ENCODE results near the gene EEPD1. TPM values are rescaled to one million over a fixed set of nuclear protein-coding genes. Genes with fewer than 3 reads are reported as not detected.

The EEPD1 gene
- total and polyA plus RNA-seq, 8 donors = 7.1 to 60.5 (median 10.0) TPM

DNA sequence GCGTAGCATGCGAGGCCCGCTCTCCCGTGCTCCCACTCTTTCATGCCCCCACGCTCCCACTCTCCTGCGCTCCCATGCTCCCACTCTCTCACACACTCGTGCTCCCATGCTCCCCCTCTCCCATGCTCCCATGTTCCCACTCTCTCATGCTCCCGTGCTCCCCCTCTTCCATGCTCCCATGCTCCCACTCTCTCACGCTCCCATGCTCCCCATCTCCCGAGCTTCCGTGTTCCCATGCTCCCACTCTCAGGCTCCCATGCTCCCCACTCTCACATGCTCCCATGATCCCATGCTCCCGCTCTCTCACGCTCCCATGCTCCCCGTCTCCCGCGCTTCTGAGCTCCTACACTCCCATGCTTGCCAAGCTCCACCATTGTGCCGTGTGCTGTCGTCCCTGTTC lies 152.2 kb downstream of the EEPD1 start:
- no peak for TF ChIP-seq CTCF (IDR thresholded peaks at IDR 0.05)

DNA sequence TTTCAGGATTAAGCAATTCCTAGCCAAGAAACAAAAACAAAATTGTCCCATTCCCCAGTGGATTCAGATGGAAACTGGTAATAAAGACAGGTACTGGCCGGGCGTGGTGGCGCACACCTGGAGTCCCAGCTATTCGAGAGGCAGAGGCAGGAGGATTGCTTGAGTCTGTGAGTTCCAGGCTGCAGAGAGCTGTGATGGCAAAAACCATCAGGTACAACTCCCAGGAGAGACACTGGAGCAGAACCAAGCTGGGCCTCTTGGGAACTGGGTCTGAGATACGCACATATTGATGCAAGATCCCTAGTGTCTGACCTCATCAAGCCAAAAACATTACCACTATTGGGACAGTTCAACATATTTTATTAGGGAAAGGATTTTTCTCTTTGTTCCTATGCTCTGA lies 152.6 kb downstream of the EEPD1 start:
- ATAC-seq = no peak
- intact Hi-C loops (cut with DNase I) = no loop called here
- Histone ChIP-seq H3K4me3 (no peak overlapping the region), H3K27me3 (no peaks in the 10 kb centered on the region), H3K4me1 (peaks cover 14 to 18% (median 17%) of the 10 kb centered on the region in 3 donors), H3K27ac (no peak overlapping the region), H3K9me3 (no peaks in the 10 kb centered on the region), H3K36me3 (no peaks in the 10 kb centered on the region)
- TF ChIP-seq CTCF (IDR thresholded peaks at IDR 0.05) = no peak
- FAIRE-seq = no peak
- no peak for DNase-seq
- 98% methylated on average over 5 of the region's 5 CpGs for WGBS, 2 donors

More for the DNA sequence above, 152.2 kb downstream of the EEPD1 start:
- 95 to 99% methylated on average over 18 of the region's 18 CpGs for WGBS, 2 donors
- Histone ChIP-seq H3K27me3 (no peaks in the 10 kb centered on the region), H3K4me1 (peaks cover 14 to 18% (median 17%) of the 10 kb centered on the region in 3 donors), H3K9me3 (no peaks in the 10 kb centered on the region), H3K36me3 (no peaks in the 10 kb centered on the region), H3K4me3 (no peak overlapping the region), H3K27ac (no peak overlapping the region)
- intact Hi-C loops (cut with DNase I) = no loop called here
- ATAC-seq = no peak
- DNase-seq = peak in 1 of 6 donors; percentile 7
- no peak for FAIRE-seq

GRCh38 chr7:36306222-36306621 lies 153.2 kb downstream of the EEPD1 start:
- Histone ChIP-seq H3K9me3 (no peaks in the 10 kb centered on the region), H3K4me3 (no peak overlapping the region), H3K27me3 (no peaks in the 10 kb centered on the region), H3K36me3 (no peaks in the 10 kb centered on the region), H3K27ac (no peak overlapping the region), H3K4me1 (peaks cover 14 to 18% (median 17%) of the 10 kb centered on the region in 3 donors)
- 94% methylated on average over 5 of the region's 5 CpGs for WGBS, 2 donors
- no peak for DNase-seq
- TF ChIP-seq CTCF (IDR thresholded peaks at IDR 0.05) = no peak
- intact Hi-C loops (cut with DNase I) = no loop called here
- FAIRE-seq = no peak
- no peak for ATAC-seq

GRCh38 chr7:36306722-36307121 lies 153.7 kb downstream of the EEPD1 start:
- Histone ChIP-seq H3K27me3 (no peaks in the 10 kb centered on the region), H3K36me3 (no peaks in the 10 kb centered on the region), H3K4me1 (peaks cover 14 to 18% (median 17%) of the 10 kb centered on the region in 3 donors), H3K27ac (no peak overlapping the region), H3K9me3 (no peaks in the 10 kb centered on the region), H3K4me3 (no peak overlapping the region)
- FAIRE-seq = no peak
- 81 to 87% methylated on average over 10 of the region's 10 CpGs for WGBS, 2 donors
- no peak for ATAC-seq
- TF ChIP-seq CTCF (IDR thresholded peaks at IDR 0.05) = no peak
- intact Hi-C loops (cut with DNase I) = no loop called here
- DNase-seq = no peak

DNA sequence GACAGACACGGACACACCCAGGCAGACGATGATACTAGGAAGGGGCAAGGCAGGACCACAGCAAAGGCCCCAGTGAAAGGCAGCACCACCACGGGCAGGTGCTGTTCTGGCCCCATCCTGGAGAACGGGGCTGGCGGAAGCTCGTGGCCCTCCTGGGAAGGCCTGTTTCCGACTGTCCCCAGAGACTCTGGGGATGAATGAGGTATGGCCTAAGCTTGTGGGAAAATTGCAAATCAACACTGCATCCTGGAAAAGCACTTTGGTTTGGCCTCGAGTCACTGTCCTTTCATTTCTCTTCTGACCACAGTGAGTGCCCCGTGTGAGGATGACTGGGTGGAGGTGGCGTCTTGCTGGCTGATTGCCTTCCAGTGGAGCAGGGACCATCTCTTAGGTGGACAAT lies 155.0 kb downstream of the EEPD1 start:
- H3K9me3 ChIP-seq = no peaks in the 10 kb centered on the region
- no peak overlapping the region for H3K4me3 ChIP-seq
- WGBS, 2 donors = 84 to 92% methylated on average over 10 of the region's 10 CpGs
- no peak for TF ChIP-seq CTCF (IDR thresholded peaks at IDR 0.05)
- no peaks in the 10 kb centered on the region for H3K27me3 ChIP-seq
- peaks cover 9 to 14% (median 13%) of the 10 kb centered on the region in 3 donors for H3K4me1 ChIP-seq
- no peak for FAIRE-seq
- no peaks in the 10 kb centered on the region for H3K36me3 ChIP-seq
- no peak overlapping the region for H3K27ac ChIP-seq
- ATAC-seq = no peak
- no peak for DNase-seq
- intact Hi-C loops (cut with DNase I) = no loop called here
